Immature natural killer cell (primary cell): ENCODE measurements around the gene PGRMC1. TPM values are rescaled to one million over a fixed set of nuclear protein-coding genes. Genes with fewer than 3 reads are reported as not detected.
"Not testable (repeated sequence)": the region's sequence is repeated elsewhere in the genome, so short reads cannot be mapped to it uniquely, and the experiment has no call there.

Experiments
- DNase-seq, 3 donors: peaks; one replicate each; pipeline ENCODE4 v3.0.0; 2022; ENCODE audit warnings: mixed read lengths in 1 of 3
- H3K27ac Mint-ChIP-seq, 6 donors: one replicate each; pipeline ENCODE4 v1.8.0; 2020; ENCODE audit warnings: mixed read lengths in 6 of 6, mild to moderate bottlenecking in 5 of 6, inconsistent platforms in 4 of 6, moderate library complexity in 3 of 6
- H3K27me3 Mint-ChIP-seq, 3 donors: one replicate each; pipeline ENCODE4 v1.8.0; 2020 to 2021; ENCODE audit warnings: low read depth in 3 of 3, mild to moderate bottlenecking in 3 of 3, mixed read lengths in 3 of 3, moderate library complexity in 3 of 3, inconsistent platforms in 1 of 3
- H3K36me3 Mint-ChIP-seq, 3 donors: one replicate each; pipeline ENCODE4 v1.8.0; 2020; ENCODE audit warnings: mixed read lengths in 3 of 3, inconsistent platforms in 2 of 3, mild to moderate bottlenecking in 2 of 3
- H3K4me1 Mint-ChIP-seq, 2 donors: one replicate each; pipeline ENCODE4 v1.8.0; 2020; ENCODE audit warnings: inconsistent platforms in 2 of 2, mild to moderate bottlenecking in 2 of 2, mixed read lengths in 2 of 2, moderate library complexity in 1 of 2
- H3K4me3 Mint-ChIP-seq, 5 donors: one replicate each; pipeline ENCODE4 v1.8.0; 2020; ENCODE audit warnings: mild to moderate bottlenecking in 5 of 5, mixed read lengths in 5 of 5, inconsistent platforms in 3 of 5, moderate library complexity in 3 of 5
- H3K9me3 Mint-ChIP-seq, 6 donors: one replicate each; pipeline ENCODE4 v1.8.0; 2020; ENCODE audit warnings: mild to moderate bottlenecking in 6 of 6, mixed read lengths in 6 of 6, inconsistent platforms in 4 of 6, moderate library complexity in 3 of 6
- polyA plus RNA-seq, 3 donors: library from polyadenylated mRNA; unstranded; fragments of 300-500 nt; fragmentation: Illumina TruSeq; gene quantifications; one replicate each; pipeline ENCODE4 v1.2.3, GENCODE V29; 2021

PGRMC1 gene
- polyA plus RNA-seq, 3 donors from 2014 or later = 14.7 to 38.2 (median 24.3) TPM

DNA sequence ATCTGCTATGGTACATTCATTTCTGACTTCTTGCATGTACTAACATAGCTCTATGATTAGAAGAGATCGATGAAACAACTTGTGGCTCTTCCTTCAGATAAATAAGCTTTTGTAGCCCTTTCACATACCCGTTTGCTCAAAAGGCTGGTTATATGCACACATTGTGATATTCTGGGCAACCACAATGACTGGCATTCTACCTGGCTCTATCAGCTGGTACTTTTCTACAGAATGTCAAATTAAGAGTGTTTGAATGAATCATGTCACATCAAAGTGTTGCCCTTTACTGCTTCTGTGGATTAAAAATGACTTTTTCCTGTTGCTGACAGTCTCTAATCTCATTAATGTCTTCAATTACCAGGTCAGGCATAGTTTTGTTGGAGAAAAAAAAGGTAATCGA lies 11.6 kb downstream of the PGRMC1 start:
- Mint-ChIP-seq H3K4me1 (no peaks in the 10 kb centered on the region), H3K27me3 (peaks cover 0 to 6% (median 0%) of the 10 kb centered on the region in 3 donors), H3K36me3 (peaks cover 0 to 7% (median 0%) of the 10 kb centered on the region in 3 donors), H3K27ac (no peak overlapping the region), H3K4me3 (no peak overlapping the region), H3K9me3 (no peaks in the 10 kb centered on the region)
- DNase-seq = no peak

DNA sequence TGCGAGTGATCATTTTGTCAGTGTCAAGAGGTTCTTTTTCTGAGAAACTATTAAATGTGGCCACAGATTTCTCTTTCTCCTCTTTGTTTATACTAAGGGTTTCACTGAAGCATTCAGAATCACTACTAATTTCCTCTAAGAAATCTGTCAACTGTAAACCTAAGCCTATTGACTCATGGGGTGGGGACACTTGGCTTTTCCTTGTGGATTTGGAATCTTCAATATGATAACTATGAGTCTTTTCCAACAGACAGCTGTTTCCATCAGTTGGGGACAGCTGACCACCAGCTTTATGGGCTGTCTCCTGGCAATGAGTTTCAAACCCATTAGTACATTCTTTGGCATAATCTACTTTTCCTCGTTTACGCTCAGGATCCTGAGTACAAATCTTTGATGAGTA lies 13.8 kb downstream of the PGRMC1 start:
- Mint-ChIP-seq H3K36me3 (peaks cover 0 to 7% (median 0%) of the 10 kb centered on the region in 3 donors), H3K27me3 (peaks cover 0 to 9% (median 0%) of the 10 kb centered on the region in 3 donors)

GRCh38 chrX:119251386-119251785 lies 15.3 kb downstream of the PGRMC1 start:
- no peaks in the 10 kb centered on the region for H3K9me3 Mint-ChIP-seq
- peaks cover 0 to 3% (median 0%) of the 10 kb centered on the region in 3 donors for H3K36me3 Mint-ChIP-seq
- no peak overlapping the region for H3K27ac Mint-ChIP-seq
- H3K4me1 Mint-ChIP-seq = no peaks in the 10 kb centered on the region
- H3K27me3 Mint-ChIP-seq = peaks cover 0 to 8% (median 1%) of the 10 kb centered on the region in 3 donors
- H3K4me3 Mint-ChIP-seq = no peak overlapping the region
- no peak for DNase-seq

More for the DNA sequence above, 13.8 kb downstream of the PGRMC1 start:
- DNase-seq = no peak
- no peaks in the 10 kb centered on the region for H3K9me3 Mint-ChIP-seq
- no peak overlapping the region for H3K27ac Mint-ChIP-seq
- no peaks in the 10 kb centered on the region for H3K4me1 Mint-ChIP-seq
- no peak overlapping the region for H3K4me3 Mint-ChIP-seq

DNA sequence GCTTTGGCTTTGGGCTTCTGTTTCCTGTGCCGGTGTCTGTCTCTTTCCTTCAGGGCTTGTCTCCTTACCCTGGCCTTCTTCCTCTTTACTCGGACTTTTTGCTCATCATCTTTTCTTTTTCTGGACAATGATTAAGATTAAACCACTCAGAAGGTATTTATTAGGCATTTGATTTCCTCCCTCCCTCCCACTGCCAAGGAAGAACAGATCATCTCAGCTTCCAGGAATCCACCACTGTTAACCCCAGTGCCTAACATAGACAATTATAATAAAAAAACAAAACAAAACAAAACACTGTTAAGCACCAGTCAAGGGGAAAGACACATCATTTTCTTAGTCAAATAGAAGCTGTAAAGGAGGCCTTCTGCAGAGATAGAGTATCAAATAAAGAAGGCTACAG lies 16.6 kb downstream of the PGRMC1 start:
- Mint-ChIP-seq H3K4me3 (no peak overlapping the region), H3K27me3 (peaks cover 0 to 10% (median 1%) of the 10 kb centered on the region in 3 donors), H3K4me1 (no peaks in the 10 kb centered on the region), H3K9me3 (no peaks in the 10 kb centered on the region), H3K27ac (no peak overlapping the region), H3K36me3 (peaks cover 0 to 3% (median 0%) of the 10 kb centered on the region in 3 donors)
- DNase-seq = no peak

- H3K4me1 Mint-ChIP-seq = no peaks in the 10 kb centered on the region
- DNase-seq = peak; percentile 5 to 7 (median 5)
- H3K36me3 Mint-ChIP-seq = no peaks in the 10 kb centered on the region
- no peaks in the 10 kb centered on the region for H3K9me3 Mint-ChIP-seq
- peaks cover 2 to 8% (median 3%) of the 10 kb centered on the region in 3 donors for H3K27me3 Mint-ChIP-seq
- H3K4me3 Mint-ChIP-seq = no peak overlapping the region
- H3K27ac Mint-ChIP-seq = no peak overlapping the region
These were observed 30.4 kb downstream of the PGRMC1 start for GRCh38 chrX:119266364-119266995.

GRCh38 chrX:119267115-119267514 lies 31.0 kb downstream of the PGRMC1 start:
- H3K4me3 Mint-ChIP-seq = not testable (repeated sequence)

GRCh38 chrX:119272882-119273419 lies 36.9 kb downstream of the PGRMC1 start:
- Mint-ChIP-seq H3K36me3 (no peaks in the 10 kb centered on the region), H3K4me1 (peaks cover 7 to 9% of the 10 kb centered on the region in 2 donors), H3K4me3 (peak overlapping the region in 3 of 5 donors; percentile 75 to 76 (median 76)), H3K9me3 (peaks cover 0 to 2% (median 0%) of the 10 kb centered on the region in 6 donors), H3K27me3 (peaks cover 2 to 9% (median 9%) of the 10 kb centered on the region in 3 donors), H3K27ac (no peak overlapping the region)
- DNase-seq = no peak

More at GRCh38 chrX:119267115-119267514, 31.0 kb downstream of the PGRMC1 start:
- H3K27ac Mint-ChIP-seq, H3K36me3 Mint-ChIP-seq, DNase-seq, H3K27me3 Mint-ChIP-seq, H3K4me1 Mint-ChIP-seq, H3K9me3 Mint-ChIP-seq: not testable (repeated sequence)

- peaks cover 0 to 2% (median 0%) of the 10 kb centered on the region in 6 donors for H3K9me3 Mint-ChIP-seq
- H3K36me3 Mint-ChIP-seq = no peaks in the 10 kb centered on the region
- DNase-seq = peak; percentile 33 to 54 (median 39)
- H3K27me3 Mint-ChIP-seq = peaks cover 2 to 10% (median 9%) of the 10 kb centered on the region in 3 donors
- H3K4me3 Mint-ChIP-seq = peak overlapping the region; percentile 64 to 79 (median 76)
- peaks cover 7 to 9% of the 10 kb centered on the region in 2 donors for H3K4me1 Mint-ChIP-seq
- no peak overlapping the region for H3K27ac Mint-ChIP-seq
These were observed 37.5 kb downstream of the PGRMC1 start for GRCh38 chrX:119273420-119274192.

- not testable (repeated sequence) for H3K4me1 Mint-ChIP-seq, H3K27ac Mint-ChIP-seq, DNase-seq, H3K9me3 Mint-ChIP-seq, H3K4me3 Mint-ChIP-seq, H3K36me3 Mint-ChIP-seq
- peaks cover 0 to 19% (median 6%) of the 10 kb centered on the region in 3 donors for H3K27me3 Mint-ChIP-seq
These were observed 46.3 kb downstream of the PGRMC1 start for GRCh38 chrX:119282347-119282746.

DNA sequence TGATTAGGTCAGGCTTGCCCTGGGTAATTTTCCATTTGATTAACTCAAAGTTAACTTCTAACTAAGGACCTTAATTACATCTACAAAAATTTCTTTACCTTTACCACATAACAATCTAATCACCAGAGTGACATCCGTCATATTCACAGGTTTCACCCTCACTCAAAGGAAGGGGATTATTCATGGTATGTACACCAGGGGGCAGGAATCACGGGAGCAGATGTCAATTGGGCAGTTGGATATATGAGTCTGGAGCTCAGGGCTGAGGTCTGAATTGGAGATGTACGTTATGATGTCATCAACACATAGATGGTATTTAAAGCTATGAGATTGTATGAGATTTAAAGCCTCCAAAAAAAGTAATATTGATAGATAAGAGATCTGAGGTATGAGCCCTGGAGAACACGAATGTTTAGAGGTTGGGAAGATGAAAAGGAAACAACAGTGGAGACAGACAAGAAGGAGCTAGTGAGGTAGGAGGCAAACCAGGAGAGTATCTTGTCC lies 52.9 kb downstream of the PGRMC1 start:
- DNase-seq = no peak
- Mint-ChIP-seq H3K4me1 (no peaks in the 10 kb centered on the region), H3K9me3 (no peaks in the 10 kb centered on the region), H3K27me3 (peaks cover 3 to 11% (median 9%) of the 10 kb centered on the region in 3 donors), H3K27ac (no peak overlapping the region), H3K36me3 (no peaks in the 10 kb centered on the region), H3K4me3 (no peak overlapping the region)

DNA sequence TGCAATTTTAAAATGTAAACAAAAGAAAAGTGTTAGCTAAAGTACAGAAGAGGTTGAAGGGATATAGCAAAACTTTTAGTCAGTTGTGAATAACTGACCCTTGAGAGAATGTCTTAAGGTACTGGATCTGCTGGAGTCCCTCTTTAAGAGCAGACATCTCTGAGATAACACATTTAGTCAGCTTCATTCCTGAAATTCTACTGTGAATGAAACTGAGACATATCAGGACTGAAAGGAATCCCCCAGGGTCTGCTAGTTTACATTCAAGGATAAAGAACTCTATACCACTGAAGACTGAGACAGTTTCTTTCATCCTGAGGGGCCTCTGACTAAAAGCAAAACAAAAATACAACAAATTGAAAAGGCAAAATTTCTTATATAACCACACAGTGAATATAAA lies 54.4 kb downstream of the PGRMC1 start:
- H3K36me3 Mint-ChIP-seq = no peaks in the 10 kb centered on the region

DNA sequence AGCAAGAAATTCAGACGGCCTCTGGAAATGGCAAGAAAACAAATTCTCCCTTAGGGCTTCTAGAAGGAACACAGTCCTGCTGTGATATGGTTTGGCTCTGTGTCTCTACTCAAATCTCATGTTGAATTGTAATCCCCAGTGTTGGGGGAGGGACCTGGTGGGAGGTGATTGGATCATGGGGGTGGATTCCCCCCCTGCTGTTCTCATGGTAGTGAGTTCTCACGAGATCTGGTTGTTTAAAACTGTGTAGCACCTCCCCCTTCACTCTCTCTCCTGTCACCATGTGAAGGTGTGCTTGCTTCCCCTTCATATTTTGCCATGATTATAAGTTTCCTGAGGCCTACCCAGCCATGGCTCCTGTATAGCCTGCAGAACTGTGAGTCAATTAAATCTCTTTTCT lies 55.2 kb downstream of the PGRMC1 start:
- H3K4me3 Mint-ChIP-seq, H3K27ac Mint-ChIP-seq, H3K4me1 Mint-ChIP-seq, H3K36me3 Mint-ChIP-seq, DNase-seq, H3K9me3 Mint-ChIP-seq, H3K27me3 Mint-ChIP-seq: not testable (repeated sequence)

More for the DNA sequence above, 54.4 kb downstream of the PGRMC1 start:
- no peak overlapping the region for H3K4me3 Mint-ChIP-seq
- H3K27ac Mint-ChIP-seq = no peak overlapping the region
- H3K4me1 Mint-ChIP-seq = no peaks in the 10 kb centered on the region
- H3K9me3 Mint-ChIP-seq = no peaks in the 10 kb centered on the region
- H3K27me3 Mint-ChIP-seq = peaks cover 5 to 7% (median 6%) of the 10 kb centered on the region in 3 donors
- DNase-seq = no peak

DNA sequence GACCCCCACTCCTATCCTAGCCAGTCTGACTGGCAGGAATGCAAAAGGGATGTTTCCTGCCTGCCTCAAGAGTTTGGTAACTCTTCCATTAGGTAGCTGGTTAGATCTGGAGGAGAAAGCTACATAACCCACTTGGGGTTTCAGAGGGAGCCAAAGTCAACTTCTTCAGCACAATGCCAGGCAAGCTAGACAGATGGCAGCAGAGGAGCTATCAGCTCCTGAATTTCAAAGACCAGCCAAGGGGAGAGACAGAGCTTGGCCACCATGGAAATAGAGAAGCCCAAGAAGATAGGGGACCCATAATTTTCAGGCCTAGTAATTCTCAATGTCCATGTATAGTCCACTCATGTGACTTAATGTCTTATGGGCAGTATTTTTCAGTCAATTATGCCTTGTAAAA lies 56.4 kb downstream of the PGRMC1 start:
- Mint-ChIP-seq H3K27me3 (peaks cover 3 to 6% (median 4%) of the 10 kb centered on the region in 3 donors), H3K4me3 (no peak overlapping the region), H3K4me1 (no peaks in the 10 kb centered on the region), H3K36me3 (no peaks in the 10 kb centered on the region), H3K9me3 (no peaks in the 10 kb centered on the region), H3K27ac (no peak overlapping the region)
- DNase-seq = no peak
